ACC112 (cell line): ENCODE data around the gene PTGIS.
A peak's percentile ranks its signal among the peaks of the same experiment; 100 is the strongest.
"Not testable (repeated sequence)": the region's sequence is repeated elsewhere in the genome, so short reads cannot be mapped to it uniquely, and the experiment has no call there.

Experiments used
- H2AFZ ChIP-seq: fragments of 200-600 bp; sonication (generic); one replicate; pipeline ENCODE4 v1.6.0; 2017; ENCODE audit warnings: antibody characterized with exemption, low read length; ENCODE audit not compliant: unreplicated experiment
- H3K27ac ChIP-seq: fragments of 200-600 bp; sonication (generic); 2 replicates; pipeline ENCODE4 v1.5.1; 2014; ENCODE audit warnings: low read depth, mild to moderate bottlenecking, antibody characterized with exemption, low read length, moderate library complexity
- H3K27me3 ChIP-seq: fragments of 200-600 bp; sonication (generic); 2 replicates; pipeline ENCODE4 v1.6.1; 2014; ENCODE audit warnings: mild to moderate bottlenecking, antibody characterized with exemption, low read length, moderate library complexity, mixed read lengths; ENCODE audit not compliant: insufficient read depth
- H3K36me3 ChIP-seq: fragments of 200-600 bp; sonication (generic); 2 replicates; pipeline ENCODE4 v1.6.1; 2016; ENCODE audit warnings: mild to moderate bottlenecking, antibody characterized with exemption, low read length, moderate library complexity, mixed read lengths; ENCODE audit not compliant: insufficient read depth
- H3K4me1 ChIP-seq: fragments of 200-600 bp; sonication (generic); one replicate; pipeline ENCODE4 v1.6.1; 2016; ENCODE audit warnings: low read length, mixed read lengths; ENCODE audit not compliant: insufficient read depth, unreplicated experiment, control insufficient read depth
- H3K4me3 ChIP-seq: fragments of 200-600 bp; sonication (generic); 2 replicates; pipeline ENCODE4 v1.5.1; 2014; ENCODE audit warnings: mild to moderate bottlenecking, low read depth, low read length
- H3K79me2 ChIP-seq: fragments of 200-600 bp; sonication (generic); one replicate; pipeline ENCODE4 v1.6.0; 2016; ENCODE audit warnings: low read length; ENCODE audit not compliant: control insufficient read depth, unreplicated experiment, insufficient read depth

PTGIS gene

GRCh38 chr20:49567421-49568277 lies at the start of gene PTGIS:
Gene PTGIS, minus strand, starts transcription at chr20:49568137. Its CDS starts 21 bp downstream, at chr20:49568116.
- no peaks in the 10 kb centered on the region for H3K79me2 ChIP-seq
- H2AFZ ChIP-seq: peak within 1 kb of the TSS; percentile 19
- H3K4me3 ChIP-seq: peak within 1 kb of the TSS; percentile 64
- peaks cover 2% of the 10 kb centered on the region for H3K4me1 ChIP-seq
- H3K27me3 ChIP-seq: peaks cover 14% of the 10 kb centered on the region; the same call in 1 of the 2 replicates
- no peaks in the 10 kb centered on the region for H3K36me3 ChIP-seq
- H3K27ac ChIP-seq: no peak within 1 kb of the TSS

DNA sequence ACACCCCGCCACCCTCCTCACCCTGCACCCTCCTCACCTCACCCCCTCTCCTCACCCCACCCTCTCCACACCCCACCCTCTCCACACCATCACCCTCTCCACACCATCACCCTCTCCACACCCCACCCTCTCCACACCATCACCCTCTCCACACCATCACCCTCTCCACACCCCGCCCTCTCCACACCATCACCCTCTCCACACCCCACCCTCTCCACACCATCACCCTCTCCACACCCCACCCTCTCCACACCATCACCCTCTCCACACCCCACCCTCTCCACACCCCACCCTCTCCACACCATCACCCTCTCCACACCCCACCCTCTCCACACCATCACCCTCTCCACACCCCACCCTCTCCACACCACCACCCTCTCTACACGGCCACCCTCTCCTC lies 49.5 kb upstream of the PTGIS start:
- H3K36me3 ChIP-seq, H2AFZ ChIP-seq, H3K79me2 ChIP-seq, H3K27ac ChIP-seq, H3K27me3 ChIP-seq, H3K4me1 ChIP-seq, H3K4me3 ChIP-seq: not testable (repeated sequence)

DNA sequence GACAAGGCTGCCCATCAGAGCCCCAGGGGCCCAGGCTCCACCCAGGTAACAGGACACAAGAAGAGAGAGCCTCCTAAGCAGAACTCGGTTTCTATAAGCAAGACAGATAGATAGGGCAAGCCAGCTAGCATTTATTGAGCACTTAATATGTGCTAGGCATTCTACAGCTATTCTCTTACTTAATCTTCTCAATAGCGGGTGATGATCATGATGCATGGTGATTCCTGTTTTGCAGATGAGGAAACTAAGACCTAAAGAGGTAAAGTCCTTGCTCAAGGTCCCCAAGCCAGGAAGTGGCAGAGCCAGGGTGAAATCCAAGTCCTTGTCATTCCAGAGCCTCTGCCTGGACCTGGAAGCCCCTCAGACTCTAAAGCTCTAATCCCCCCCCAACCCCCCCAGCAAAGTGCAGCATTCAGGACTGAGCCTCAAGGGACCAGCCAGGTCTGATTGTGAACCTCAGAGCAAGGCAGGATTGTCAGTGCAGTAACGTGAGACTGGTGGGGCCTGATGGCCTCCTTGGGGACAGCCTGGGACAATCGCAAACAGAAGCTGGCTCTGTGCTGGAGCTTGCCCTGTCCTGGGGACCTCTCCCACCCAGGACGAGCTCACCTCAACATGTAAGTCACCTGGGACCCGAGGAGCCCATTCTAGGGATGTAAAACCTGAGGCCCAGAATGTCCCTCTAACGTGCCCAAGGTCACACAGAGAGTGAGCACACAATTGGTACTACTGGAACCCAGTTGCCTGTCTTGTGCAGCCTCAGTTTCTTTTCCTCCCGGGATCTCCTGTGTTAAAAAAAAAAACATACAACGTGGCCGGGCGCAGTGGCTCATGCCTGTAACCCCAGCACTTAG lies 48.4 kb upstream of the PTGIS start:
- H3K79me2 ChIP-seq: no peaks in the 10 kb centered on the region
- H3K4me3 ChIP-seq: no peak overlapping the region
- no peak overlapping the region for H3K27ac ChIP-seq
- no peaks in the 10 kb centered on the region for H3K4me1 ChIP-seq
- H2AFZ ChIP-seq: no peak overlapping the region
- no peaks in the 10 kb centered on the region for H3K36me3 ChIP-seq
- no peaks in the 10 kb centered on the region for H3K27me3 ChIP-seq

DNA sequence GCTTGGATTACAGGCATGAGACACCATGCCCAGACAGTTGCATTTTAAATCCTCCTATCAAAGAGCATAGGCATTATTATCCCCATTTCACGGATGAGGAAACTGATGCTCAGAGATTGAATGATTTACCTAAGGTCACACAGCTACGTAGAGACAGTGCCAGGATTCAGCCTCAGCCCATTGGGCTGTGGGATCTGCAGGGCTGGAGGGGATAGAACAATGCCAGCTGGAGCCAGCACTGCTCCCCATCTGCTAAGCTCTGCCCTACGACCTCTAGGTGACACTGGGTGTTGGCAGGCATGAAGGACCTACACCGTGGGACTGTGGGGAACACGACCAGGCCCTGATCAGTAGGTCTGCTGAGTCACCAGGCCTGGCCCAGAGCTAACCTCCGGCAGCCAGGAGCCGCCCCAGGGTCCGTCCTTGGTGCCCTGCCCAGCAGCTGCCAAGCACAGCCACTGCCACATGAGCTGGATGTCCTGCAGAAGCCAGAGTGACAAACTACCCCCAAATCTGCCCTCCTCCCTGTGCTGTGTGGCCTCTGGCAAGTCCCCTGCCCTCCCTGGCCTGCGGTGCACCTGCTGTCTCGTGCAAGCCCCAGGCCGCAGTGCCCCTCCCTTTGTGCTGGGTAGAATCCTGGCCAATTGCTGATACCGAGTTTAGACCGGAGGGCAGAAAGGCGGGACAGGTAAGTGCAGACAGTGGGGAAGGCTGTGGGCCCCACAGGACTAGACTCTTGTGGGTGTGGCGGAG lies 47.6 kb upstream of the PTGIS start:
- Histone ChIP-seq H3K27me3 (no peaks in the 10 kb centered on the region), H3K27ac (no peak overlapping the region), H3K79me2 (no peaks in the 10 kb centered on the region), H3K4me1 (no peaks in the 10 kb centered on the region), H3K36me3 (no peaks in the 10 kb centered on the region), H3K4me3 (no peak overlapping the region), H2AFZ (no peak overlapping the region)

DNA sequence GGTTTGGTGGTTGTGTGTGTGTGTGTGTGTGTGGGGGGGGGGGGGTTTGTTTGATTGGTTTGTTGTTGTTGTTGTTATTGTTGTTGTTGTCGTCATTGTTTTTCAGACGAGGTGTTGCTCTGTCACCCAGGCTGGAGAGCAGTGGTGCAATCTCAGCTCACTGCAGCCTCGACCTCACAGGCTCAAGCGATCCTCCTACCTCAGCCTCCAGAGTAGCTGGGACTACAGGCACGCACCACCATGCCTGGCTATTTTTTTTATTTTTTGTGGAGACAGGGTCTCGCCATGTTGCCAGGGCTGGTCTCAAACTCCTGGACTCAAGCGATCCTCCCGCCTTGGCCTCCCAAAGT lies 47.1 kb upstream of the PTGIS start:
- not testable (repeated sequence) for H3K27me3 ChIP-seq, H3K4me3 ChIP-seq, H3K36me3 ChIP-seq, H3K27ac ChIP-seq, H3K79me2 ChIP-seq, H2AFZ ChIP-seq, H3K4me1 ChIP-seq

GRCh38 chr20:49614338-49615050 lies 46.6 kb upstream of the PTGIS start:
- no peak overlapping the region for H2AFZ ChIP-seq
- H3K27ac ChIP-seq: no peak overlapping the region
- no peaks in the 10 kb centered on the region for H3K79me2 ChIP-seq
- no peak overlapping the region for H3K4me3 ChIP-seq
- H3K27me3 ChIP-seq: no peaks in the 10 kb centered on the region
- H3K4me1 ChIP-seq: no peaks in the 10 kb centered on the region
- H3K36me3 ChIP-seq: no peaks in the 10 kb centered on the region

DNA sequence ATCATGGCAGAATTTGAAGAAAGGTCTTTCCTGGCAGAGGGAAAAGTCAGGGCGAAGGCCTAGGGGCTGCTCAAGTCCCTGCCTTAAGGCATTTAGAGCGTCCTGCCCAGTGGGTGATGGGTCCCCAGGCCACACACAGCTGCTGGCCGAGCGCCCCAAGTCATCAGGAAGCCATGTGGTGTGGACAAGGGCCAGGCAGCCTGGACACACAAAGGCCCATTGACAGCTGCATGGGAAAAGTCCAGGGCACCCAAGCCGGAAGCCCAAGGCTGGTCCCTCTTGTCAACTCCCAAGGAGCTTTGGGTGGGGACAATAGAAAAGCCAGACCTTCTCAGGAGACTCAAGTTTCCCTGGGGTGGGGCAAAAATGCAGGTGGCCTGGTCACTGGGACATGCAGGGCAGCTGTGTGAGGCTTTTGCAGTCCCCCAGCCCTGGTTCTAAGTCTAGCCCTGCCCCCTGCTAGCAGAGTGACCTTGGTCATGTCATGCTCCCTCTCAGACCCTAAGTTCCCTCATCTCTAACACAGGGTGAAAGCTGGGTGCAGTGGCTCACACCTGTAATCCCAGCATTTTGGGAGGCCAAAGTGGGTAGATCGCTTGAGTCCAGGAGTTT lies 44.3 kb upstream of the PTGIS start:
- H3K27ac ChIP-seq: no peak overlapping the region
- H3K79me2 ChIP-seq: no peaks in the 10 kb centered on the region
- no peak overlapping the region for H3K4me3 ChIP-seq
- H3K4me1 ChIP-seq: no peaks in the 10 kb centered on the region
- no peak overlapping the region for H2AFZ ChIP-seq
- no peaks in the 10 kb centered on the region for H3K27me3 ChIP-seq
- H3K36me3 ChIP-seq: no peaks in the 10 kb centered on the region

DNA sequence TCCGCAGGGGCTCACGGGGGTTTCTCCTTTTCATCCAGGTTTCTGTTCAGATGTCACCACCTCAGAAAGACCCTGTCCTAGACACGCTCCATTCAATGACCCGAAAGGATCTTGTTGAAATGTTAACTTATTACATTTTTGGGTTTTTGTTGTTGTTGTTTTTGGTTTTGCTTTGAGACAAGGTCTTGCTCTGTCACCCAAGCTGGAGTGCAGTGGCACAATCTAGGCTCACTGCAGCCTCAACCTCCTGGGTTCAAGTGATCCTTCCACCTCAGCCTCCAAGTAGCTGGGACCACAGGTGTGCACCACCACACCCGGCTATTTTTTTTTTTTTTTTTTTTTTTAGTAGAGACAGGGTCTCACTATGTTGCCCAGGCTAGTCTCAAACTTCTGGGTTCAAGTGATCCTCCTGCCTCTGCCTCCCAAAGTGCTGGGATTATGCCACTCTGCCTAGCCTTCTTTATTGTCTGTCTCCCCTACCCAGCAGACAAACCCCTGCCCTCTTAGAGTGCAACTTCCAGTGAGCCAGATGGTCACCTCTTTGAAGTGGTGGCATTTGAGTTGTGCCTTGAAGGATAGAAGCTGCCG lies 43.7 kb upstream of the PTGIS start:
- H3K4me3 ChIP-seq: peak overlapping the region; percentile 13; the same call in 1 of the 2 replicates
- not testable (repeated sequence) for H3K36me3 ChIP-seq, H3K79me2 ChIP-seq, H2AFZ ChIP-seq, H3K4me1 ChIP-seq, H3K27ac ChIP-seq, H3K27me3 ChIP-seq

DNA sequence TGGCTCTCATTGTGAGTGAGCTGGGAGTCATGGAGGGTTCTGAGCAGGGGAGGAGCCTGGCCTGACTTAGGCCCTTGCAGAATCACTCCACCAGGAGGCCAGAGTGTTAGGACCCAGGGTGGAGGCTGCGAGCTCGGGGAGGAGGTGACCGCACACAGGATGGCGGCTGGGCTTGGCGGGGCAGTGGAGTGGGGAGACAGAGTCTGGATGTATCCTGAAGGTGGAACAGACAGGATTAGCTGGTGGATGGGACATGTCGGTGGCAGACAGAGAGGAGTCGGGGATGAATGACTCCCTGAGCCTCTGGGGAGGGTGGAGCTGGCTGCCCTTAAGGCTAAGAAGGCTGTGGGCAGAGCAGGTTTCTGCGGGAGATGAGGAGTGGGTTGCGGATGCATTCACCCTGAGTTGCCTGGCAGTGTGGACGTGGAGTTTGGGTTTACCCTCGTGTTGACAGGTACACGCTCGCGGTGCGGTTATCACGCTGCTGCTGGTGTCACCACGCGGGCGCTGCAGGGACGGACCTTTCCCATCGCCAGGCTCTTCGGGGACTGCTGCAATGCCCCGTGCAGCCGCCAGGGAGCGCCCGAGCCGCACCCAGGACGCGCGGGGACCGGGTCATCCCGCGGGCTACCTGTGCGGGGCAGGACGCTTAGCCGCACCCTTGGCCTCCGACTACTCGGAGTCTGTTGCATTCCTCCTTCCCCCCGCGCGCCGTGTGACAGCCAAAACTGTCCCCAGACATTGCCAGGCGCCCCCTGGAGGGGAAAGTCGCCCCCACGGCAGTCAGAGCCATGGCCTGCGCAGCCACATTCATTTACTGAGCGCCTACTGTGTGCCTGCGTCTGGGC lies 43.0 kb upstream of the PTGIS start:
- H3K4me1 ChIP-seq: no peaks in the 10 kb centered on the region
- H3K27me3 ChIP-seq: no peaks in the 10 kb centered on the region
- no peaks in the 10 kb centered on the region for H3K36me3 ChIP-seq
- no peak overlapping the region for H3K27ac ChIP-seq
- no peak overlapping the region for H2AFZ ChIP-seq
- H3K79me2 ChIP-seq: no peaks in the 10 kb centered on the region
- peak overlapping the region; percentile 13 for H3K4me3 ChIP-seq
